IMR-90 (cell line): ENCODE results near the gene IKZF4. TPM values are rescaled to one million over a fixed set of nuclear protein-coding genes. Genes with fewer than 3 reads are reported as not detected.

Source experiments
- ATAC-seq: fragments of 200-7000 bp; cut with Tn5 transposase; 2 replicates; pipeline ENCODE4 v1.9.1; 2020; ENCODE audit warnings: low read depth, mild to moderate bottlenecking, moderate library complexity
- BruUV-seq: library from RNA; stranded (reverse); fragments of 400-500 nt; replicated peaks from 2 replicates; lab custom pipeline; 2021; lab: Mats Ljungman, UMichigan
- CTCF ChIA-PET: fragments of 300-600 bp; formaldehyde crosslinking; extraction: SDS; loops from one replicate; lab custom pipeline; 2021; ENCODE audit warnings: antibody characterized with exemption; lab: Yijun Ruan, JAX
- POLR2A ChIA-PET: fragments of 300-600 bp; sonication (Branson Sonifier 250); formaldehyde crosslinking; loops from one replicate; lab custom pipeline; 2022; ENCODE audit warnings: antibody characterized with exemption; ENCODE audit not compliant: unreplicated experiment; lab: Charles Lee
- DNase-seq: peaks from one replicate; pipeline ENCODE4 v3.0.0; 2013
- H2AFZ ChIP-seq: replicated peaks from 2 replicates; pipeline ENCODE3; 2013; ENCODE audit warnings: low read length, mild to moderate bottlenecking; ENCODE audit not compliant: poor library complexity
- H2AK5ac ChIP-seq: 2 replicates; pipeline ENCODE4 v1.6.1; 2013; ENCODE audit warnings: low read depth, low read length, inconsistent platforms
- H2AK9ac ChIP-seq: replicated peaks from 2 replicates; pipeline ENCODE3; 2013; ENCODE audit warnings: mild to moderate bottlenecking, low read depth, low read length, moderate library complexity; ENCODE audit not compliant: poor library complexity
- H2BK120ac ChIP-seq: 2 replicates; pipeline ENCODE4 v1.6.1; 2013; ENCODE audit warnings: low read depth, low read length, inconsistent platforms
- H2BK15ac ChIP-seq: 3 replicates; pipeline ENCODE4 v1.6.1; 2013; ENCODE audit warnings: low read depth, low read length, inconsistent platforms
- H2BK20ac ChIP-seq: 2 replicates; pipeline ENCODE4 v1.6.1; 2013; ENCODE audit warnings: low read depth, mild to moderate bottlenecking, inconsistent platforms, low read length, moderate library complexity
- H2BK5ac ChIP-seq: 2 replicates; pipeline ENCODE4 v1.6.1; 2013; ENCODE audit warnings: mild to moderate bottlenecking, low read depth, low read length, inconsistent platforms; ENCODE audit not compliant: poor library complexity, severe bottlenecking
- H3K14ac ChIP-seq: replicated peaks from 2 replicates; pipeline ENCODE4 v1.6.1; 2013; ENCODE audit warnings: low read depth, low read length, inconsistent platforms
- H3K18ac ChIP-seq: 2 replicates; pipeline ENCODE4 v1.6.1; 2013; ENCODE audit warnings: low read depth, low read length, control low read depth
- H3K23ac ChIP-seq: 2 replicates; pipeline ENCODE4 v1.6.1; 2013; ENCODE audit warnings: low read depth, low read length, inconsistent platforms
- H3K27ac ChIP-seq: 2 replicates; pipeline ENCODE4 v1.5.1; 2013; ENCODE audit warnings: mild to moderate bottlenecking, control low read depth, low read length; ENCODE audit not compliant: insufficient read depth
- H3K27me3 ChIP-seq: 2 replicates; pipeline ENCODE4 v1.6.1; 2013; ENCODE audit warnings: low read length; ENCODE audit not compliant: control insufficient read depth, insufficient read depth
- H3K36me3 ChIP-seq: 2 replicates; pipeline ENCODE4 v1.6.1; 2013; ENCODE audit warnings: low read length, mixed read lengths; ENCODE audit not compliant: control insufficient read depth, insufficient read depth
- H3K4ac ChIP-seq: 2 replicates; pipeline ENCODE4 v1.6.1; 2013; ENCODE audit warnings: low read depth, low read length, inconsistent platforms
- H3K4me1 ChIP-seq: 2 replicates; pipeline ENCODE4 v1.6.1; 2013; ENCODE audit warnings: low read length, mixed read lengths; ENCODE audit not compliant: control insufficient read depth, insufficient read depth
- H3K4me2 ChIP-seq: 2 replicates; pipeline ENCODE4 v1.6.1; 2013; ENCODE audit warnings: low read depth, mild to moderate bottlenecking, control low read depth, low read length, moderate library complexity
- H3K4me3 ChIP-seq: 2 replicates; pipeline ENCODE4 v1.5.1; 2013; ENCODE audit warnings: low read depth, mild to moderate bottlenecking, control low read depth, low read length, moderate library complexity; ENCODE audit not compliant: insufficient read depth
- H3K56ac ChIP-seq: 2 replicates; pipeline ENCODE4 v1.6.1; 2013; ENCODE audit warnings: low read length, inconsistent platforms; ENCODE audit not compliant: insufficient read depth; ENCODE audit errors: extremely low read depth
- H3K79me1 ChIP-seq, 2 experiments: 2 replicates each; pipeline ENCODE4 v1.6.1; 2013; ENCODE audit warnings: low read length in 2 of 2, inconsistent platforms in 1 of 2, low read depth in 1 of 2
- H3K9ac ChIP-seq: 2 replicates; pipeline ENCODE4 v1.6.1; 2013; ENCODE audit warnings: low read depth, low read length, control low read depth
- H3K9me1 ChIP-seq: 2 replicates; pipeline ENCODE4 v1.6.1; 2013; ENCODE audit warnings: low read length, inconsistent platforms; ENCODE audit not compliant: insufficient read depth
- H3K9me3 ChIP-seq: 2 replicates; pipeline ENCODE4 v1.6.1; 2013; ENCODE audit warnings: low read length; ENCODE audit not compliant: control insufficient read depth, insufficient read depth
- H4K20me1 ChIP-seq: 2 replicates; pipeline ENCODE4 v1.6.1; 2013; ENCODE audit warnings: low read length, inconsistent platforms; ENCODE audit not compliant: insufficient read depth
- H4K5ac ChIP-seq: 2 replicates; pipeline ENCODE4 v1.6.1; 2013; ENCODE audit warnings: mild to moderate bottlenecking, low read depth, low read length, control low read depth
- H4K8ac ChIP-seq, 2 experiments: 2 replicates each; pipeline ENCODE4 v1.6.1; 2013; ENCODE audit warnings: low read depth in 2 of 2, low read length in 2 of 2, control low read depth in 1 of 2, inconsistent platforms in 1 of 2
- H4K91ac ChIP-seq: 2 replicates; pipeline ENCODE4 v1.6.1; 2013; ENCODE audit warnings: low read depth, low read length, inconsistent platforms; ENCODE audit not compliant: insufficient read depth
- BHLHE40 ChIP-seq: fragments of 150-350 bp; IDR thresholded peaks from 2 replicates; pipeline ENCODE4 v1.6.1; 2016; ENCODE audit warnings: mild to moderate bottlenecking, low read depth, low read length
- CHD1 ChIP-seq: IDR thresholded peaks from 2 replicates; pipeline ENCODE4 v1.6.1; 2012; ENCODE audit warnings: low read depth, low read length, improper control_type of control experiment
- CTCF ChIP-seq: conservative IDR thresholded peaks from 2 replicates; pipeline ENCODE4 v1.5.1; 2012; ENCODE audit warnings: mild to moderate bottlenecking, low read depth, low read length, improper control_type of control experiment
- ELK1 ChIP-seq: fragments of 150-350 bp; IDR thresholded peaks from 2 replicates; pipeline ENCODE4 v1.6.1; 2016; ENCODE audit warnings: low read depth, mild to moderate bottlenecking, low read length, moderate library complexity, borderline replicate concordance
- FOS ChIP-seq: fragments of 150-350 bp; IDR thresholded peaks from 2 replicates; pipeline ENCODE4 v1.6.1; 2016; ENCODE audit warnings: low read depth, low read length
- MAZ ChIP-seq: IDR thresholded peaks from 2 replicates; pipeline ENCODE4 v1.6.1; 2012; ENCODE audit warnings: low read depth, mild to moderate bottlenecking, low read length, improper control_type of control experiment, moderate library complexity, borderline replicate concordance
- MXI1 ChIP-seq: IDR thresholded peaks from 2 replicates; pipeline ENCODE4 v1.6.1; 2012; ENCODE audit warnings: low read depth, mild to moderate bottlenecking, low read length, moderate library complexity, borderline replicate concordance
- RAD21 ChIP-seq: IDR thresholded peaks from 2 replicates; pipeline ENCODE4 v1.6.1; 2012; ENCODE audit warnings: low read length, improper control_type of control experiment
- RCOR1 ChIP-seq: IDR thresholded peaks from 2 replicates; pipeline ENCODE4 v1.6.1; 2012; ENCODE audit warnings: mild to moderate bottlenecking, low read length, improper control_type of control experiment; ENCODE audit not compliant: insufficient replicate concordance
- RFX5 ChIP-seq: IDR thresholded peaks from 2 replicates; pipeline ENCODE4 v1.8.0; 2012; ENCODE audit warnings: low read depth, mild to moderate bottlenecking, low read length, moderate library complexity
- WGBS, 2 experiments: methylation state at CpG; one replicate each; pipeline versions ENCODE4 v1.1.5 to v1.1.7; 2013; ENCODE audit warnings: missing lambda C conversion rate in 2 of 2; ENCODE audit not compliant: insufficient read length in 1 of 2; ENCODE audit errors: extremely low coverage in 2 of 2; 5-methylcytosine and 5-hydroxymethylcytosine counted together
- dilution Hi-C: fragments of 300-500 bp; cut with HindIII; formaldehyde crosslinking; loops from one replicate; pipeline ENCODE4 v1.14.3; 2018; ENCODE audit warnings: low sequenced_read_pairs; ENCODE audit not compliant: unreplicated experiment
- in situ Hi-C: fragments of 300-500 bp; cut with MboI; formaldehyde crosslinking; loops from 3 replicates; pipeline ENCODE4 v1.14.3; 2019; ENCODE audit warnings: low sequenced_read_pairs, inconsistent platforms, mixed read lengths
- intact Hi-C: fragments of 100-400 bp; cut with micrococcal nuclease; formaldehyde crosslinking; loops from 2 replicates; pipeline ENCODE4 v1.10.0; 2022
- polyA plus RNA-seq, 3 experiments: library from polyadenylated mRNA; depleted of rRNA; stranded (reverse); fragments of >200 nt; gene quantifications; 2 replicates each; pipeline ENCODE4 v1.2.3, GENCODE V29; 2012; ENCODE audit warnings: low replicate concordance in 1 of 3
- total RNA-seq: library from RNA; depleted of rRNA; stranded (reverse); fragments of >200 nt; gene quantifications from 2 replicates; pipeline ENCODE4 v1.2.3, GENCODE V29; 2012

IKZF4 gene
- total and polyA plus RNA-seq, 2 of the 4 experiments (the other 2 are of a cell fraction), result 1.8 to 7.1 TPM

GRCh38 chr12:55973599-55974307, 47.1 kb upstream of the IKZF4 start, which contains the start of gene RAB5B (continued):
- TF ChIP-seq ELK1, result no peak

- Histone ChIP-seq H3K14ac (peak overlapping the region; percentile 88), H2AK5ac (peak overlapping the region; percentile 9), H3K4me2 (peak overlapping the region; percentile 82), H2BK20ac (no peak overlapping the region), H3K9me1 (peaks cover 5% of the 10 kb centered on the region; the same call in 1 of the 2 replicates), H2BK5ac (peak overlapping the region; percentile 78), H3K79me1 (peaks cover 12 to 65% of the 10 kb centered on the region in 2 experiments; a peak in 3 of 4 replicates), H3K9me3 (no peaks in the 10 kb centered on the region), H3K23ac (peak overlapping the region; percentile 83), H2BK15ac (no peak overlapping the region), H3K27me3 (no peaks in the 10 kb centered on the region), H3K36me3 (peaks cover 5% of the 10 kb centered on the region), H4K8ac (peak overlapping the region in 1 of 2 experiments; percentile 48; a peak in 1 of 4 replicates), H3K18ac (peak overlapping the region; percentile 10; the same call in 1 of the 2 replicates), H3K56ac (peak overlapping the region; percentile 67), H4K5ac (peak overlapping the region; percentile 13; the same call in 1 of the 2 replicates), H3K4me1 (peaks cover 5% of the 10 kb centered on the region), H3K4ac (peak overlapping the region; percentile 73), H3K4me3 (peak overlapping the region; percentile 70), H2BK120ac (no peak overlapping the region), H3K27ac (peak overlapping the region; percentile 64), H4K20me1 (peaks cover 15% of the 10 kb centered on the region; the same call in 1 of the 2 replicates), H2AFZ (peak overlapping the region; percentile 89), H3K9ac (peak overlapping the region; percentile 63), H4K91ac (peak overlapping the region; percentile 59; the same call in 1 of the 2 replicates), H2AK9ac (peak overlapping the region; percentile 98)
- 0% methylated on average over 11 of the region's 15 CpGs; no CpG with 5 or more reads in 1 of the 2 experiments for WGBS, 2 experiments
- POLR2A ChIA-PET, result interaction anchor here (1.0 to 1.2 kb wide), 3 partner anchors 8 to 69 kb away, joined by 3 to 13 read pairs (median 4); no protein-coding TSS in a partner anchor
- ATAC-seq (peak; percentile 40), DNase-seq (peak; percentile 45)
- intact Hi-C loops, result no loop called here
- CTCF ChIA-PET, result interaction anchor here (0.8 to 0.9 kb wide), 2 partner anchors 10 to 236 kb away, joined by 3 to 4 read pairs; no protein-coding TSS in a partner anchor
- BruUV-seq, result no TSS peak
- in situ Hi-C loops, result no loop called here
- dilution Hi-C loops, result no loop called here
- TF ChIP-seq MXI1, result no peak
- no peak for TF ChIP-seq BHLHE40
- TF ChIP-seq RFX5, result no peak
- no peak for TF ChIP-seq RCOR1
- TF ChIP-seq CHD1, result no peak
- TF ChIP-seq ELK1, result no peak
- no peak for TF ChIP-seq MAZ
- no peak for TF ChIP-seq FOS
- no peak for TF ChIP-seq RAD21
- no peak for TF ChIP-seq CTCF
Observed at GRCh38 chr12:55974308-55974730, 46.5 kb upstream of the IKZF4 start.
